Ishikawa (cell line): ENCODE measurements around the gene KCNA5.

Experiments
- CEBPB ChIP-seq: IDR thresholded peaks from 2 replicates; pipeline ENCODE4 v1.6.1; 2012
- CREB1 ChIP-seq: IDR thresholded peaks from 2 replicates; pipeline ENCODE4 v1.6.1; 2012; ENCODE audit warnings: low read depth
- EGR1 ChIP-seq: IDR thresholded peaks from 2 replicates; pipeline ENCODE4 v1.6.1; 2012
- EP300 ChIP-seq: IDR thresholded peaks from 2 replicates; pipeline ENCODE4 v1.6.1; 2012; ENCODE audit warnings: borderline replicate concordance
- FOXM1 ChIP-seq: IDR thresholded peaks from 2 replicates; pipeline ENCODE4 v1.6.1; 2012; ENCODE audit warnings: low read depth, borderline replicate concordance
- MAX ChIP-seq: IDR thresholded peaks from 2 replicates; pipeline ENCODE4 v1.6.1; 2012
- RAD21 ChIP-seq: IDR thresholded peaks from 2 replicates; pipeline ENCODE4 v1.6.1; 2012; ENCODE audit warnings: low read depth
- TAF1 ChIP-seq: IDR thresholded peaks from 2 replicates; pipeline ENCODE4 v1.6.1; 2012; ENCODE audit warnings: low read depth, mild to moderate bottlenecking
- TCF12 ChIP-seq: IDR thresholded peaks from 2 replicates; pipeline ENCODE4 v1.6.1; 2012; ENCODE audit warnings: low read depth
- TEAD4 ChIP-seq: IDR thresholded peaks from 2 replicates; pipeline ENCODE4 v1.6.1; 2012
- YY1 ChIP-seq: IDR thresholded peaks from 2 replicates; pipeline ENCODE4 v1.6.1; 2012; ENCODE audit warnings: low read depth
- ZBTB7A ChIP-seq: IDR thresholded peaks from 2 replicates; pipeline ENCODE4 v1.6.1; 2012; ENCODE audit warnings: low read depth
- TF ChIP-seq, protein P1 (sequence below): IDR thresholded peaks from 2 replicates; pipeline ENCODE4 v1.6.1; 2012; ENCODE audit warnings: low read depth, mild to moderate bottlenecking

DNA sequence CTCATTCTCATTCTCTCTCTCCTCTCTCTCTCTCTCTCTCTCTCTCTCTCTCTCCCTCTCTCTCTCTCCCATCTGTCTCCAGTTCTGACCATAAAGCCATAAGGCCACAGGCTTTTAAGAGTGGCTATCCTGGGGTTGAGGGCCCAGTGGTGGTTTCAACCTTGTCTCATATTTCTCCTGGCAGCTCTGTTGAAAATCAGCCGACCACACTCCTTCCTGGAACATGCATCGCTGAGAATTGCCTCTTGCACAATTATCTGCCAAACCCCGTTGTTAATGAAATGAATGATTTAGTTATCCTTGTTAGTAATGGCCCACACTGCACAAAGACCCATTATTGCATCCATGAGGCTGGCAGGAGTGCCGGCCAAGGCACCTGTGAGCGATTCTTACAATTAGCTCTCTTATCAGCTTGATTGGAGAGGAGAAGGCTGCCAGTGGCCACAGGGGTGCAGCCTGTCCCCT is 30.4 kb upstream of the KCNA5 start:
- no peak for TF ChIP-seq TEAD4
- no peak for TF ChIP-seq CREB1
- TF ChIP-seq TAF1, result no peak
- TF ChIP-seq FOXM1, result no peak
- TF ChIP-seq MAX, result no peak
- TF ChIP-seq EP300, result no peak
- no peak for TF ChIP-seq CEBPB
- TF ChIP-seq YY1, result no peak
- no peak for TF ChIP-seq RAD21
- TF ChIP-seq, protein P1, sequence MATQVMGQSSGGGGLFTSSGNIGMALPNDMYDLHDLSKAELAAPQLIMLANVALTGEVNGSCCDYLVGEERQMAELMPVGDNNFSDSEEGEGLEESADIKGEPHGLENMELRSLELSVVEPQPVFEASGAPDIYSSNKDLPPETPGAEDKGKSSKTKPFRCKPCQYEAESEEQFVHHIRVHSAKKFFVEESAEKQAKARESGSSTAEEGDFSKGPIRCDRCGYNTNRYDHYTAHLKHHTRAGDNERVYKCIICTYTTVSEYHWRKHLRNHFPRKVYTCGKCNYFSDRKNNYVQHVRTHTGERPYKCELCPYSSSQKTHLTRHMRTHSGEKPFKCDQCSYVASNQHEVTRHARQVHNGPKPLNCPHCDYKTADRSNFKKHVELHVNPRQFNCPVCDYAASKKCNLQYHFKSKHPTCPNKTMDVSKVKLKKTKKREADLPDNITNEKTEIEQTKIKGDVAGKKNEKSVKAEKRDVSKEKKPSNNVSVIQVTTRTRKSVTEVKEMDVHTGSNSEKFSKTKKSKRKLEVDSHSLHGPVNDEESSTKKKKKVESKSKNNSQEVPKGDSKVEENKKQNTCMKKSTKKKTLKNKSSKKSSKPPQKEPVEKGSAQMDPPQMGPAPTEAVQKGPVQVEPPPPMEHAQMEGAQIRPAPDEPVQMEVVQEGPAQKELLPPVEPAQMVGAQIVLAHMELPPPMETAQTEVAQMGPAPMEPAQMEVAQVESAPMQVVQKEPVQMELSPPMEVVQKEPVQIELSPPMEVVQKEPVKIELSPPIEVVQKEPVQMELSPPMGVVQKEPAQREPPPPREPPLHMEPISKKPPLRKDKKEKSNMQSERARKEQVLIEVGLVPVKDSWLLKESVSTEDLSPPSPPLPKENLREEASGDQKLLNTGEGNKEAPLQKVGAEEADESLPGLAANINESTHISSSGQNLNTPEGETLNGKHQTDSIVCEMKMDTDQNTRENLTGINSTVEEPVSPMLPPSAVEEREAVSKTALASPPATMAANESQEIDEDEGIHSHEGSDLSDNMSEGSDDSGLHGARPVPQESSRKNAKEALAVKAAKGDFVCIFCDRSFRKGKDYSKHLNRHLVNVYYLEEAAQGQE, result no peak
- no peak for TF ChIP-seq EGR1
- TF ChIP-seq ZBTB7A, result no peak
- no peak for TF ChIP-seq TCF12
